ENCODE results near the gene ABHD1. TPM values are rescaled to one million over a fixed set of nuclear protein-coding genes. Genes with fewer than 3 reads are reported as not detected.
"Not testable (repeated sequence)": the region's sequence is repeated elsewhere in the genome, so short reads cannot be mapped to it uniquely, and the experiment has no call there.

ABHD1 gene
- total RNA-seq = under 1 TPM; 0.09 to 0.67 TPM
- polyA plus RNA-seq = 1 to 10 TPM in 1 of 2 donors, under 1 TPM in 1; 0.54 to 2.0 TPM

DNA sequence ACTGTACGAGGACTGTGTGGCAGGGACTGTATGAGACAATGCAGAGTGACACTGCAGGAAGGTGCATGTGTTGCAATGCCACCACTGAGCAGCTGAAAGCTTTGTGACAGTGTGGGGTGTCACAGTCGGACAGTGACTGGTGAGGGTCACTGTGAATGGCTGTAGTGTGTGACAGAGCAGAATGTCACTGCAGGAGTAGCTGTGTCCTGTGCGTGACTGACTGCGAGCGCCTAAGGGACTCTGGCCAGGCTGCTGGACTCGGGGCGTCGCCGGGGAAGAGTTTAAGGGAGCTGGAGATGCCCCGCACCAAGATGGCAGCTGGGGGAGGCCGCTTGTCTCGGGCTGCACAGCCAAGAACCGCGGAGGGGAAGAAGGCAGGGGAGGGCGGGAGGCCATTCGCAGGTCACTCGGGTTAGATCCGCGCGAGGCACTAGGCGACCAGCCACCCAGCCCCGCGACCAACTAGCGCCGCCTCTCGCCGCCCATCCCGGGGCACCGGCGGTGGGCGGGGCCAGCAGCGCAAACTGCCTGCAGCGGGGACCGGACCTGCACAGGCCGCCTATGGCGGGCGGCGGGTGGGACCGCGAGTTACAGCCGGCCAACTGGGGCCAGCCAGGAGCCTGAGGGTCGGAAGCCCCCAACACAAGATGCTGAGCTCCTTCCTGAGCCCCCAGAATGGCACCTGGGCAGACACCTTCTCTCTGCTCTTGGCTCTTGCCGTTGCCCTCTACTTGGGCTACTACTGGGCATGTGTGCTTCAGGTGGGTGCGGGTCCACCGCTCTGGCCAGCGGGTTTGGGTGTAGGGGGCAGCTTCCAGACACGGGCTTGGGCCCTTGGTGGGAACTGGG lies at the start of gene ABHD1:
ABHD1 (plus strand) TSS at position 514 of the 849 bp plus-strand sequence; CDS start at position 648, 134 bp downstream.
- peak; percentile 71 for DNase-seq (ENCODE audit: low spot score)
- peaks cover 6 to 35% (median 19%) of the 10 kb centered on the region in 4 donors for H3K4me1 ChIP-seq (ENCODE audit: control insufficient read depth in 4 of 4, insufficient read depth in 4 of 4, low read length in 3 of 4)
- TF ChIP-seq FOXA1 (IDR thresholded peaks at IDR 0.05) (no peak), HNF4A (conservative IDR thresholded peaks at IDR 0.05) (peak in 1 of 2 donors; percentile 5), GABPA (IDR thresholded peaks at IDR 0.05 in 1 of 2, conservative IDR thresholded peaks at IDR 0.05 in 1 of 2) (no peak), JUND (IDR thresholded peaks at IDR 0.05) (no peak), YY1 (IDR thresholded peaks at IDR 0.05) (peak; percentile 87)
- WGBS = 7% methylated on average over 47 of the region's 47 CpGs
- peak within 1 kb of the TSS; percentile 45 to 62 (median 61) for H3K4me3 ChIP-seq (ENCODE audit: low read depth in 1 of 3, low read length in 3 of 3)
- H3K9me3 ChIP-seq (ENCODE audit: control insufficient read depth in 4 of 4, low read length in 3 of 4) = no peaks in the 10 kb centered on the region
- peak within 1 kb of the TSS in 1 of 2 donors; percentile 47 for H3K9ac ChIP-seq (ENCODE audit: low read depth in 1 of 2, low read length in 2 of 2)
- peak within 1 kb of the TSS; percentile 14 to 37 for H3K27ac ChIP-seq (ENCODE audit: low read depth in 1 of 2, low read length in 2 of 2)
- H3K27me3 ChIP-seq (ENCODE audit: control insufficient read depth in 4 of 4, insufficient read depth in 4 of 4, low read length in 3 of 4) = no peaks in the 10 kb centered on the region
- no peaks in the 10 kb centered on the region for H3K36me3 ChIP-seq (ENCODE audit: control insufficient read depth in 4 of 4, insufficient read depth in 3 of 4, low read depth in 1 of 4, low read length in 3 of 4)

DNA sequence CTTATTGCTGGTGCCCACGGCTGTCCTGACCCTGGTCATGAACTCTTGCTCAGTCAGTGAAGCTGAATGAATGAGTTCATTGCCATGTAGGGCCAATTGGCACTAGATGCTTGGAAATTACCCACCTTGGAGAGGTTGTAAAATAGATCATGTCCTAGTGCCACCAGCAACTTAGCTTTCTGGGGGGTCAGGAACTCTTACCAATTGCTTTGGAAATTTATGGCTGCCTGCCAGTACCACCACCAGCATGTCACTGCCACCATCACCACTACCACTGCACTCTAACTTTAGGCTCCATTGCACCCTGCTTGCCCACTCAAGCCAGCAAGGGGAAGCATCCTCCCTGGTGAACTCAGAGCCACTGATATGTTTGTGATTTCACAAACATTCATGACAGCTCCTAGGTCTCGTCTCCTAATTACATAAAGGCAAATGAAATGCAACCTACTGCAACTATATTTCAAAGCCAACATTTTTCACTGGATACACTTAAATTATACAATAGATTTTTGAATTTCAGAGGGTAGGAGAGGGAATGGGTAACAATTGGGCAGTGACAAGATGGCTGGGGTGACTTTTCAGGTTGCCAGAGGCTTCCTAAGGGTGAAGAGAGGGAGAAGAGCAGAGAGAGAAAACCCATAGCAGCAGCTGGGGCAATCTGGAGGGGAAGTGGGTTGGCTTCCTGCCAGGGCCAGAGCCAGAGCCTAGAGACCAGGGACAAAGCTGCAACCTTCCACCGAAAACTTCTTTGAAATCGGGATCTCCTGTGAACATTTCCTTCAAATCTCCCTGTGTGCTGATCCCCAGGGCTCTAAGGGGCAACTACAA lies 48.7 kb upstream of the ABHD1 start:
- Histone ChIP-seq H3K27me3 (ENCODE audit: control insufficient read depth in 4 of 4, insufficient read depth in 4 of 4, low read length in 3 of 4) (no peaks in the 10 kb centered on the region), H3K4me3 (ENCODE audit: low read depth in 1 of 3, low read length in 3 of 3) (no peak overlapping the region), H3K27ac (ENCODE audit: low read depth in 1 of 2, low read length in 2 of 2) (peak overlapping the region; percentile 14 to 38), H3K9me3 (ENCODE audit: control insufficient read depth in 4 of 4, low read length in 3 of 4) (no peaks in the 10 kb centered on the region), H3K36me3 (ENCODE audit: control insufficient read depth in 4 of 4, insufficient read depth in 3 of 4, low read depth in 1 of 4, low read length in 3 of 4) (no peaks in the 10 kb centered on the region), H3K4me1 (ENCODE audit: control insufficient read depth in 4 of 4, insufficient read depth in 4 of 4, low read length in 3 of 4) (peaks cover 9 to 29% (median 16%) of the 10 kb centered on the region in 4 donors), H3K9ac (ENCODE audit: low read depth in 1 of 2, low read length in 2 of 2) (no peak overlapping the region)
- 59% methylated on average over 4 of the region's 4 CpGs for WGBS
- DNase-seq (ENCODE audit: low spot score) = no peak
- TF ChIP-seq, protein P1, sequence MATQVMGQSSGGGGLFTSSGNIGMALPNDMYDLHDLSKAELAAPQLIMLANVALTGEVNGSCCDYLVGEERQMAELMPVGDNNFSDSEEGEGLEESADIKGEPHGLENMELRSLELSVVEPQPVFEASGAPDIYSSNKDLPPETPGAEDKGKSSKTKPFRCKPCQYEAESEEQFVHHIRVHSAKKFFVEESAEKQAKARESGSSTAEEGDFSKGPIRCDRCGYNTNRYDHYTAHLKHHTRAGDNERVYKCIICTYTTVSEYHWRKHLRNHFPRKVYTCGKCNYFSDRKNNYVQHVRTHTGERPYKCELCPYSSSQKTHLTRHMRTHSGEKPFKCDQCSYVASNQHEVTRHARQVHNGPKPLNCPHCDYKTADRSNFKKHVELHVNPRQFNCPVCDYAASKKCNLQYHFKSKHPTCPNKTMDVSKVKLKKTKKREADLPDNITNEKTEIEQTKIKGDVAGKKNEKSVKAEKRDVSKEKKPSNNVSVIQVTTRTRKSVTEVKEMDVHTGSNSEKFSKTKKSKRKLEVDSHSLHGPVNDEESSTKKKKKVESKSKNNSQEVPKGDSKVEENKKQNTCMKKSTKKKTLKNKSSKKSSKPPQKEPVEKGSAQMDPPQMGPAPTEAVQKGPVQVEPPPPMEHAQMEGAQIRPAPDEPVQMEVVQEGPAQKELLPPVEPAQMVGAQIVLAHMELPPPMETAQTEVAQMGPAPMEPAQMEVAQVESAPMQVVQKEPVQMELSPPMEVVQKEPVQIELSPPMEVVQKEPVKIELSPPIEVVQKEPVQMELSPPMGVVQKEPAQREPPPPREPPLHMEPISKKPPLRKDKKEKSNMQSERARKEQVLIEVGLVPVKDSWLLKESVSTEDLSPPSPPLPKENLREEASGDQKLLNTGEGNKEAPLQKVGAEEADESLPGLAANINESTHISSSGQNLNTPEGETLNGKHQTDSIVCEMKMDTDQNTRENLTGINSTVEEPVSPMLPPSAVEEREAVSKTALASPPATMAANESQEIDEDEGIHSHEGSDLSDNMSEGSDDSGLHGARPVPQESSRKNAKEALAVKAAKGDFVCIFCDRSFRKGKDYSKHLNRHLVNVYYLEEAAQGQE (IDR thresholded peaks at IDR 0.05) = no peak
- TF ChIP-seq TAF1 (conservative IDR thresholded peaks at IDR 0.05) (no peak), RAD21 (IDR thresholded peaks at IDR 0.05) (no peak), HNF4A (conservative IDR thresholded peaks at IDR 0.05) (no peak), YY1 (IDR thresholded peaks at IDR 0.05) (no peak), SP1 (IDR thresholded peaks at IDR 0.05) (no peak), JUND (IDR thresholded peaks at IDR 0.05) (no peak), GABPA (IDR thresholded peaks at IDR 0.05 in 1 of 2, conservative IDR thresholded peaks at IDR 0.05 in 1 of 2) (no peak)
- TF ChIP-seq, protein P2, sequence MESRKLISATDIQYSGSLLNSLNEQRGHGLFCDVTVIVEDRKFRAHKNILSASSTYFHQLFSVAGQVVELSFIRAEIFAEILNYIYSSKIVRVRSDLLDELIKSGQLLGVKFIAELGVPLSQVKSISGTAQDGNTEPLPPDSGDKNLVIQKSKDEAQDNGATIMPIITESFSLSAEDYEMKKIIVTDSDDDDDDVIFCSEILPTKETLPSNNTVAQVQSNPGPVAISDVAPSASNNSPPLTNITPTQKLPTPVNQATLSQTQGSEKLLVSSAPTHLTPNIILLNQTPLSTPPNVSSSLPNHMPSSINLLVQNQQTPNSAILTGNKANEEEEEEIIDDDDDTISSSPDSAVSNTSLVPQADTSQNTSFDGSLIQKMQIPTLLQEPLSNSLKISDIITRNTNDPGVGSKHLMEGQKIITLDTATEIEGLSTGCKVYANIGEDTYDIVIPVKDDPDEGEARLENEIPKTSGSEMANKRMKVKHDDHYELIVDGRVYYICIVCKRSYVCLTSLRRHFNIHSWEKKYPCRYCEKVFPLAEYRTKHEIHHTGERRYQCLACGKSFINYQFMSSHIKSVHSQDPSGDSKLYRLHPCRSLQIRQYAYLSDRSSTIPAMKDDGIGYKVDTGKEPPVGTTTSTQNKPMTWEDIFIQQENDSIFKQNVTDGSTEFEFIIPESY (IDR thresholded peaks at IDR 0.05) = no peak
- TF ChIP-seq, protein P3, sequence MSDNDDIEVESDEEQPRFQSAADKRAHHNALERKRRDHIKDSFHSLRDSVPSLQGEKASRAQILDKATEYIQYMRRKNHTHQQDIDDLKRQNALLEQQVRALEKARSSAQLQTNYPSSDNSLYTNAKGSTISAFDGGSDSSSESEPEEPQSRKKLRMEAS (IDR thresholded peaks at IDR 0.05) = no peak
- TF ChIP-seq, protein P4, sequence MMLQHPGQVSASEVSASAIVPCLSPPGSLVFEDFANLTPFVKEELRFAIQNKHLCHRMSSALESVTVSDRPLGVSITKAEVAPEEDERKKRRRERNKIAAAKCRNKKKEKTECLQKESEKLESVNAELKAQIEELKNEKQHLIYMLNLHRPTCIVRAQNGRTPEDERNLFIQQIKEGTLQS (IDR thresholded peaks at IDR 0.05) = no peak

DNA sequence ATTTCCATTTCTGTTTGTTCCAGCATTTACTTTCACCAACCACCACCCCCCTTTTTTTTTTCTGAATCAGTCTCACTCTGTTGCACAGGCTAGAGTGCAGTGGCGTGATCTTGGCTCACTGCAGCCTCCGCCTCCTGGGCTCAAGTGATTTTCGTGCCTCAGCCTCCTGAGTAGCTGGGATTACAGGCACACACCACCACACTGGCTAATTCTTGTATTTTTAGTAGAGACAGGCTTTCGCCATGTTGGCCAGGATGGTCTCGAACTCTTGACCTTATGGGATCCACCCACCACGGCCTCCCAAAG lies 48.1 kb upstream of the ABHD1 start:
- not testable (repeated sequence) for H3K36me3 ChIP-seq (ENCODE audit: control insufficient read depth in 4 of 4, insufficient read depth in 3 of 4, low read depth in 1 of 4, low read length in 3 of 4); H3K4me3 ChIP-seq (ENCODE audit: low read depth in 1 of 3, low read length in 3 of 3); H3K9ac ChIP-seq (ENCODE audit: low read depth in 1 of 2, low read length in 2 of 2); H3K9me3 ChIP-seq (ENCODE audit: control insufficient read depth in 4 of 4, low read length in 3 of 4); H3K27me3 ChIP-seq (ENCODE audit: control insufficient read depth in 4 of 4, insufficient read depth in 4 of 4, low read length in 3 of 4); DNase-seq (ENCODE audit: low spot score)
- Histone ChIP-seq H3K4me1 (ENCODE audit: control insufficient read depth in 4 of 4, insufficient read depth in 4 of 4, low read length in 3 of 4) (peaks cover 4 to 27% (median 11%) of the 10 kb centered on the region in 4 donors), H3K27ac (ENCODE audit: low read depth in 1 of 2, low read length in 2 of 2) (peak overlapping the region in 1 of 2 donors; percentile 14)
- 78% methylated on average over 6 of the region's 6 CpGs for WGBS
